HCEC 1CT (cell line): ENCODE measurements around the gene VPS50.

Experiments used
- DNase-seq: peaks from one replicate; pipeline ENCODE4 v3.0.0-alpha.2; 2017

Gene VPS50, protein sequence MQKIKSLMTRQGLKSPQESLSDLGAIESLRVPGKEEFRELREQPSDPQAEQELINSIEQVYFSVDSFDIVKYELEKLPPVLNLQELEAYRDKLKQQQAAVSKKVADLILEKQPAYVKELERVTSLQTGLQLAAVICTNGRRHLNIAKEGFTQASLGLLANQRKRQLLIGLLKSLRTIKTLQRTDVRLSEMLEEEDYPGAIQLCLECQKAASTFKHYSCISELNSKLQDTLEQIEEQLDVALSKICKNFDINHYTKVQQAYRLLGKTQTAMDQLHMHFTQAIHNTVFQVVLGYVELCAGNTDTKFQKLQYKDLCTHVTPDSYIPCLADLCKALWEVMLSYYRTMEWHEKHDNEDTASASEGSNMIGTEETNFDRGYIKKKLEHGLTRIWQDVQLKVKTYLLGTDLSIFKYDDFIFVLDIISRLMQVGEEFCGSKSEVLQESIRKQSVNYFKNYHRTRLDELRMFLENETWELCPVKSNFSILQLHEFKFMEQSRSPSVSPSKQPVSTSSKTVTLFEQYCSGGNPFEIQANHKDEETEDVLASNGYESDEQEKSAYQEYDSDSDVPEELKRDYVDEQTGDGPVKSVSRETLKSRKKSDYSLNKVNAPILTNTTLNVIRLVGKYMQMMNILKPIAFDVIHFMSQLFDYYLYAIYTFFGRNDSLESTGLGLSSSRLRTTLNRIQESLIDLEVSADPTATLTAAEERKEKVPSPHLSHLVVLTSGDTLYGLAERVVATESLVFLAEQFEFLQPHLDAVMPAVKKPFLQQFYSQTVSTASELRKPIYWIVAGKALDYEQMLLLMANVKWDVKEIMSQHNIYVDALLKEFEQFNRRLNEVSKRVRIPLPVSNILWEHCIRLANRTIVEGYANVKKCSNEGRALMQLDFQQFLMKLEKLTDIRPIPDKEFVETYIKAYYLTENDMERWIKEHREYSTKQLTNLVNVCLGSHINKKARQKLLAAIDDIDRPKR

DNA sequence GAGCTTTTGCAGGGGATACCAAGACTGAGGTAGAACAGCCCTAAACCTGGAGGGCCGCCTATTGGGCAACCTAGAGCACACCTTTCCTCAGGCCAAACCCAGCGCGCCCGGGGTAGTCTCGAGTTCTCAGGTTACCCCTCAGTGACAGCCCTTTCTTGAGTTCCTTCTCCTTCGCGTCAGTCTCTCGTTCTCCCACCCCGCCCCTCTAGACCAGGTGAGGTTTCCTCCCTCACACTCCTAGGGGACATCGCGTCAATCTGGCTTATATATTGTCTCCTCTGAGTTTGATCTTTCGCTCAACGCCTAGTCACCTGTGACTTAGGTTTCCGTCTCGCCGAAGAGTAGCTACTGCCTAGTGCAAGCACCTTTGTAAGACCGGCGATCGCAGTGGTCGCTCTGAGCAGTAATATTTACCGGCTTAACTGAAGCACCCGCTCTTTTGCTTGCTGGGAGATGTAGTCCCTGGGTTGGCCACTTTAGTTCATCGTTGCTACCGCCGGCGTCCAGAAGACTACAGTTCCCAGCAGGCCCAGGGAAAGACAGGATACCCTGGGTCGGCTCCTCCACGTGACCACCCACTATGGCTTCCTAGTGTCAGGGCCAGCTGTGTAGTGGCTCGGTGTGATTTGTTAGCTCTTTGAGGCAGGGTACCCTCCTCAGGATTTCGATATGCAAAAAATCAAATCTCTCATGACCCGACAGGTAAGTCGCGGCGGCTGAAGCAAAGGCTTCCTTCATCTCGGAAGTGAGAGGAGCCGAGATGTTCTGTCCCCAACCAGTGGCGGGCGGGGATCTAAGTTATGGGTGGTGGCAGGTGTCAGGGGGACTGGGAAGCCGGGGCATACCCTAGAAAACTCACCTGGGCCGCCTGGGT is at the start of gene VPS50:
Gene VPS50, plus strand, starts transcription at position 568 of the 874 bp plus-strand sequence. Its CDS starts 102 bp downstream, at position 670.
- peak; percentile 97 for DNase-seq

DNA sequence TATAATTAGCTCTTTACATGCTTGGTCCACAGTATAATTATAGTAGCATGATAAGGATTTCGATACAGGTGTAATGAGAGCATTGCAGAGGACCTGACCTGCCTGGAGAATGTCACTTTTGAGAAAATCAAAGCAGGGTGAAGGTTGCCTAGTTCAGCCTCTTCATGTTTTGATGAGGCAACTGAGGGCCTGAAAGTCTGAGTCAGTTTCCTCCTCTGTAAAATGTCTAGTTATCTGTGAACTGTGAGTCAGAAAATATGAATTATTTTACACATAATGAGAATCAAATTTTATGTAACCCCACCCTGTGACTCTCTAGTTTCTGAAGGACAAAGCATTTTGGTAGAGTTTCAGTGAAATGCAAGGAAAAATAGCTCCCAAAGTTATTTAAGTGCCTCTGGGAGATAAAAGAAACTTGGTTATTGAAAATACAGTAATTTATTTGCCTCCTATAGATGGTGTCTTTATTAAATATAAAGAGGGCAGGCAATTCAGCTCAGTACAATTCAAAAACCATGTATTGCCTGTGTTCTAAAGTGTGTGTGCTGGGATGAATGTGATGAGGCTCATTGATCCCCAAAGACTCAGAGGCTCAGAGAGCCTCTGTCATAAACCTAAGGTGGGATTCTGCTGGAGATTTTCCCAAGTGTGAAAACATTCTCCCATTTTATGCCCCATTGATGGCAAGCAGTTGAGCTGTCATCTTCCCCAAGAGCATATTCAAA is 46.7 kb upstream of the VPS50 start:
- DNase-seq: peak; percentile 58

DNA sequence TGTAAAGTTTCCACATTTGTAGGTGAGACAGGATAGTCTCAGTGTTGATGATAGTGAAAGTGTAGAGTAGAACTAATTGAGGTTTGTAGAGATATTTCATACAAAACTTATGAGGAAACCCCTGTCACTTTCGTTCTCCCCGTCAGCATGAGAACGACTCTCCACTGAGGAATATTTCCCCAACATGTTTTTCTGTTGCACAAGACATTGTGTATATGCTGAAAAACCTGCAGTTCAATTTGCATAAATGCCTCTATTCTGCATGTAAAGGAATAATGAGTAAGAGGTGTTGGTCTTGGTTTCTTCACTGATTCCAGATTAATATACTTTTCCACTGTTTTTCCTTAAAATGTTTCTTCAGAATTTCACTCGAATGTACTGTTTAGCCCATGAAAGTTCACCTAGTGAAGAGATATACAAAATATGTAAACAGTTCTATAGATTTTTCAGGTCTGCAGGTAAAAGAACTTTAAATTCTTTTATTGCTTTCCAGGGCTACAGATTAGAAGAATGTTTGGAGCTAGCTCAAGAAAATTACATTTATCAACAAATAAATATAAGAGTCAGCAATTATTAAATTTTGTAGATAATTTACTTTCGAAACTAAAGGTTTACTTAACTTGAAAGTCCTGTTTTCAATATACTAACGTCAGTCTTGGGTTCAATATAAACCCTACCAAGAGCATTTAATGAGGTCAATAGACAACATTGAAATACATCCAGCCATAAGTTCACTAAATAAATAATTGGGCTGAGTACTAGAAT is 43.1 kb upstream of the VPS50 start:
- DNase-seq: no peak

DNA sequence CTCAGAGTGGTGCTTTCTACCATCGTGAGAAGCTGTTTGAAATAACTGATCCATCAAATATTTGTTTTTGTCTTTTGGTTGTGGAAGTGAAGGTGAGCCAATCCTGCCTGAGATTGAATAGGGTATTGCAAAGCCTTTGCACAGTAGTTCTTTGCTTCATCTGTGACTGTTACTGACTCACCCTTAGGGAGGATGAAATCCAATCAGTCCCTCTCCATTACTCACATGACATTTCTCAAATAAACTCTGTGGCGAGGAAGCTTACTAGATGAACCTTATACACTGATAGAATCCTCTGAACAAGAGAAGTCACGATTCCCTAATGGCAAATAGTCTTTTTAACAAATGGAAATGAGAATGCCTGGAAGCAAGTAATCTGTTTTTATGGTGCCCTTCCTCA is 37.8 kb upstream of the VPS50 start:
- DNase-seq: peak; percentile 86

DNA sequence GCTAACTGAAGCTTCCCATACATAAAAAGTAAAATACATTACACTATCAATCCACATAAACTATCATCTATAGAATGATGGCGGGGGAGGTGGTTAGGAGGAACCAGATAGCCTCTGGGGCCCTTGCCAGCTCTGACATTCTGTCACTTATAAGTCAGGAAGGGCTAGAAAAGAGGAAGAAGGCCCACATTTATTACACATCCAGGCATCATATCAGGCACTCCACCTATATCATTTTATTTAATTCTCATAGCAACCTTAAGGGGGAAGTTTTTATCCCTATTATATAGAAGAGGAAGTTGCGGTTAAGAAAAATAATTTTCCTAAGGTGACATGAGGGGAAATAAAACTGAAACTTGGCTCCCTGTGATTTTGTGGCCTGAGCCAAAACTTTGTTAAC is 35.8 kb upstream of the VPS50 start:
- no peak for DNase-seq

DNA sequence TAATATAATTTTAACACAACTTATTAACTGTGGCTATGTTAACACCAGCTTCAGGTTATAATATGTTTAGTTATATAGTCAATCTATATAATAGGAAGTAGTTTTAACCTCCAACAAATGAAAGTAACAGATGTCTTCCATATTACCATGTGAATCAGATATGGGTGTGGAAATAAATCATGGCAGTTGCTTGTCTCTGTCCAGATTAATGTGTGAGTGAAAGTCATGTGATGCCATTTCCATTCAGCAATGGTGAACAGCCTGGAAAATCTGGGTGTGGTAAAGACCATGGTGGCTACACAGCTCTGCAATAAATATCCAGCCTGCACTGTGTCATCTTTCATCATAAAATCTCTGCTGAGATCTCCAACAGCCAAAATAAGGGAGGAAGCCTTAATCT is 33.7 kb upstream of the VPS50 start:
- DNase-seq: no peak

DNA sequence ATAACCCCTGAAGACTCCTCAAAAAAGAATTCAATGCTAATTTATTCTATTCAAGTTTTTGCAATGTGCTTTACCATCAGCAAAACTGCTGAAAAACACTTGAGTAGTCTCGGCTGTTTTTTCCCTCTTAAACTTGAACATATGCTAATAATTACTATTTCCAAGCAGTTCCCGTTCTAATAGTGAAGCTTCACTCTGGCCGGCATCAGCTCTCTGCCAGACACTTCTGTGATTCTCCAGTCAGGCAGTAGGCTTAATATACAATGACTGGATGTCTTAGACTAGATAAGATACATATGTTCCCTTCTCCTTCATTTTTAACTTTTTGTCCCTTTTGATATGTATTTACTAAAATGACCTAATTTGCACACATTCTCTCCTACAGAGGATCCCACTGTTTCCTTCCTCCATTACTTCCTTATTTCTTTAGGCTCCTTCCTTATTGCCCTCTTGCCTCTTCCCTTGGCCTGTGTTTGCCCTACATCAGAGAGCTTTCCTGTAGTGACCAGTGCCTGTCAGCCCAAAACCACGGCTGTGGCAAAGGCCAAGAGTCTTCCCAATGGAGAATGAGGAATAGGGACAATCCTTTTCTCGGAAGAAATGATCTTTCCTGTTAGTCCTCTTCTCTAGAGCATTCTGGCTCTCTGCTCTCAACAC is 29.4 kb upstream of the VPS50 start:
- DNase-seq: no peak

DNA sequence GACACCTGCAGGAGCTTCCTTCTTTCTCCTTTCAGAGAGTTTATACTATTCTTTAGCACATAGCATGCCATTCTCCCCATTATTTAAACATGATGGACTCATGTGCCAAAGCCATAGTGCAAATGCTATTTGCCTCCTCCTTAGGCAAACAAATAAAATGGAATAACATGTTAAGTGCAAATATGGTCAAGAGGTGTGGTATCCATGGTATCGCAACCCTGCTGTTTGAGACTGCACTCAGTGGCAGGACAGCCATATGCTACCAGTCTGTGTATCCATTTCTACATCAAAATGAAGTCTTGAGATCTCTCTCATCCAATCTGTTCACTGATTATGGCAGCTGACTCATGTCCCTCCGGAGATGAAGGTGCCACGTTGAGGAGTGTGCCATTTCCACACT is 28.7 kb upstream of the VPS50 start:
- no peak for DNase-seq

DNA sequence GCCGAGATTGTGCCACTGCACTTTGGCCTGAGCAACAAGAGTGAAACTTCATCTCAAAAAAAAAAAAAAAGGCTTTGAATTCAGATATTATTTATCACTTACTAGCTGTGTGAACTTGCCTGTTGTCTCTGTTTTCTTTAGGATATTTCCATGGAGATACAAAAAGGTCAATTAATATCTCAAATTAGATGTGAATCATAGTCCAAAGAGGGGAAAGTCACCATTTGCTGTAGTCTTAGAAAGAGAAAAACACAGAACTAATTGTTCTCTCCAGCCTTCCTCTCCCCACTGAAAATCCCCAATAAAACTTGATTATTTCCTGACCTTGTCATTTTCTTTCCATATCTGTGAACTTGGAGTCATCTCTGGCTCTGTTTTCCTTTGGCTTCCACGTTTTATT is 27.1 kb upstream of the VPS50 start:
- DNase-seq: no peak

DNA sequence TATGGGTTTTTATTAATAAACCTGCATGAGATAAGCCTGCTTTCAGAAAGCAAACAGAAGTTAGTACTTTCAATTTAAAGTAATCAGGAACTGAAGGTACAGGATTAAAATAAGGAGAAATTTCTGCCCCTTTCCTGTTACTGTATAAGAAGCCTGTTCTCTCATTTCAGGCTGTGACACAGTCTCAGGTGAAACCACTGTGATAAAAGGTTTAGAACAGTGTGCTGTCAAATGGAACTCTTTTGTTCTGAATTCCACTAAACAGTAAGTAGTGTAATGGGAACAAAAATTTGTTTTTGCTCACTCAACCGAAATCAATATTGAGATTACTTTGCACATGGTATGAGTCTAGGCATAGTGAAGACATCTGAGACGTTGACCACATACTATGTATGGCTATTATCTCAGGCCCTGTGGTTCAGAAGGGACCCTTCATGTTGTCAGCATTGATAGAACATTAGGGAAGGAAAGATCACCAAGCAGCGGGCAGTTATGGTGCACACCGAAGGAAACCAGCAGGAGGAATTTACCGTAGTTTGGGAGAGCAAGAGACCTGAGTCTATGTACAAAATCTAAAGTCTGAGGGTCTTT is 20.8 kb upstream of the VPS50 start:
- DNase-seq: no peak

DNA sequence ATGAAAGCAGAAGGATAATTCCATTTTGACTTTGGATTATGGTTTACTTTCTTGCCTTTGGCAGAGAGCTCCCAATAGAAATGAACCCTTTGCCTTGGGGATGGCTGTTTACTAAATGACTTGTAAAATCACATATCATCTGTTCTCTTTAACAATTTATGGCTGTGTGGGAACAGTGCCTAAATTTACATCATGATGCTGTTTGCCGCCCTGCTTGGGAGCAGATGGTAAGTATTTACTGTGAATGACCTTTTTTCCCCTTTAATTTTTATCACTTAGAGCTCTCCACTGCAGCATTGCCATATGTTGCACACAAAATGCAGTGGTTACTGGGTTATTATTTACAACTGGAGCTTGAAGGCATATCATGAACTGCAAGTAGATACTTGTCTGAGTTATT is 19.3 kb upstream of the VPS50 start:
- no peak for DNase-seq

DNA sequence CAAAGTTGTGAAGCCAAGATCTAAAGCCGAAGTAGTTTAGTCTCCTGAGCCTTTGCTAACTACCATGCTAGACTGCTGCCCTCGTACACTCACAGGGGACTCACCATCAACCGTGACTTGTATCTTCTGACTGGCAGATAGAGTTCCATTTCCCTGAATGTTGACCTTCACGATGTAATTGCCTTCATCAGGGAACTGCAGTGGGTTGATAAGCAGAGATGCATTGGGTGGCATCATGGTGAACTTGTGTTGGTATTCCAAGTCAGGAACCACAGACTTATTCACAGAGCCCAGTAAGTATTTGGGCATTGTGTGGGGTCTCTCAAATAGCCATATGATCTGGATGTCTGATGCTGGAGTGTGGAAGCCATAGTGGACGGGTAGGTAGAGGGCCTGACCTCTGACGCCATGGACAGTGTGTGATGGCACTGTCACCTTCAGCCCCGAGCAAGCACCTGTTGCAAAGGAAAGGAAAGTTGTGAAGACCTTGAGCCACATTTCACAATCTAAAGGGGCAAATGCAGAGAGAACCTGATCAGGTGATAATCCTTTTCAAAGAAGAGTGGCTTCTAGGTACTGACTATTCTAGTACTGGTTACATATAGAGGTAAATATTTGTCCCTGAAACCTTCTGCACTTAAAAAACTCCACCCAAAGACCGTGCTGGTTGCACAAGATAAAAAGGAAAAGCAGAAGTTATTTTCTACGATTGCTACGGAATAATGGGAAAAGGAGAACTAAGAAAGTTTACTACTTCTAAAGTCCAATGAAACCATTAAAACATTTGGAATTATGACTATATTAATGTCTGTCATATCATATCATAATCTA is 13.0 kb upstream of the VPS50 start:
- no peak for DNase-seq

DNA sequence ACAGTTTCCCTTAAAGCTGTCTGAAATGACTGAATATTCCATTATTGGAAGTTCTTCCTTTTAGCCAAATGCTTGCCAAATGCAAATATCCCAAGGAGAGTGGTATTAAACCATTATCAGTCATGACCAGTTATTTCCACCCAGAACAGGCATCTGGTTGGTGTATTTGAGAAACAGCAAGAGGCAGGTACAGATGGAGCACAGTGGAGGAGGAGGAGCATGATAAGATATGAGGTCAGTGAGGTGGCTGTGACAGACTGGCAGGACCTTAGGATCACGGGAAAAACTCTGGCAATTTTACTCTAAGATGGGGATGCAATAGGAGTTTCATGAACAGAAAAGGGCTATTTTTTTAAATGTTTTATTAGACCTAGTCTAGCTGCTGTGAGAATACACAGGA is 12.3 kb upstream of the VPS50 start:
- DNase-seq: no peak

DNA sequence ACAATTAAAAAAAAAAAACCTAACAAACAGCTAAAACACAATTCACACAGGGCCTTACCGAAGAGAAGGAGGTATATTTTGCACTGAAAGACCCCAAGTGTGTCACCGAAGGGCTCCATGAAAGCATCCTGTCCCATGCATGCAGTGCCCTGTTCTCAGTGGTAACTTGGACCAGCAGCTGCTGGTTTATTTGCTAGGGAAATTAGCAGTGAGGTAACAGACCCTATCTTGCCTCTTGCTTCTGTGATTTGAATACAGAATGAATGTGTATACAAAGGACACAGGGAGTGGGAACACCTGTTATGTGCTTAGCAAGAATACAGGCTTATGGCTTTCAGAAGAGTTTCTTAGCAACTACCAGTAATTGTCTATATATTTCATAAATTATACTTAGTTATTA is 5.9 kb upstream of the VPS50 start, which contains the start of gene HEPACAM2:
Gene HEPACAM2, minus strand, starts transcription at position 160 of the 400 bp plus-strand sequence.
- no peak for DNase-seq

DNA sequence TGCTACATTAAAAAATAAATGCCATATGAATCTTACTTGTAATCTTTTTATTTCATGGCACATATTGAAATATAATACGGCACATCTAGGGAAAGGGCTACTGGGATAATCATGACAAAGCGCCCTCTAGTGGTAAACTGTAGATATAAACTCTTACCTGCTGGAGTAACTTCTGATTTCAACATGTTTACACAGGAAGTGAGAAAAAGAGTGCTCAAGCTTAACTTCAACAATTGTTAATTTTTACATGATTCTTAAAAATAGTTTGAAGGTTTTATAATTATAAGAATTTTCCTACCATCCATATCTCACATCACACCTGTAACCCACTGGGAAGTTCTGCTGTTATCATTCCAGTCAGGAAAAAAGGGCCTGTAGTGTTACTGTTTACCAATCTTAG is 3.9 kb upstream of the VPS50 start:
- peak; percentile 66 for DNase-seq

DNA sequence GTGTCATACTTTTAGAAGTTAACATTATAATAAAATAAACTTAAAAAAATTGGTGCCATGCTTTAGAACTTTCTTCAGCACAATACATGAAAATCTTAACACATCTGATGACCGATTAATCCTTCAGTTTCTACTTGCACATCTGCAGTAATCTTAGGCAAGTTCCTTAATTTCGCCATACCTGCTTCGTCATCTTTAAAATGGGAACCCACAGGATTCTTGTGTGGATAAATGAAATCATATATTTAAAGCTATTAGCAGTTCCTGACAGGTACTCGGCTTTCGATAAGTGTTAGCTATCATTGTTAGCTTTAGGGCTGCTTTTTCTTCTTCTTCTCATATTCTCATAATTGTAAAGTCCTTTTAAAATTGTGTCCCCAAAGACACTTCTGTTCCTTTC is 907 bp upstream of the VPS50 start:
- no peak for DNase-seq

DNA sequence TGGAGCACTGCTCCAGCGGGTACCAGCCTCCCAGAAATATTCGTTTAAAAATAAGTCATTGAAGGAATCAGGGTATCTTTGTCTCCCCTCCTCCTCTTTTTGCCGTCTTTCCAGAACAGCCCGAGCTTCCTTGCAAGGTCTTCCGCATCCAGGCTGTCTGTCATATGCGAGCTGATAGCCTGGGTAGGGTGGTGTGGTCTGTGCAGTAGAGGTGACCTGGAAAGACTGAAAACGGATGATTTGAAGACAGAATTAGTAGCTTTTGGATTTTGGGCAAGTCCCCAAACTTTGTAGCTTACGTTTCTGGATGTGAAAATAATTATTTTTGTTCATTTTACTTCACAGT is 480 bp downstream of the VPS50 start:
- DNase-seq: no peak

DNA sequence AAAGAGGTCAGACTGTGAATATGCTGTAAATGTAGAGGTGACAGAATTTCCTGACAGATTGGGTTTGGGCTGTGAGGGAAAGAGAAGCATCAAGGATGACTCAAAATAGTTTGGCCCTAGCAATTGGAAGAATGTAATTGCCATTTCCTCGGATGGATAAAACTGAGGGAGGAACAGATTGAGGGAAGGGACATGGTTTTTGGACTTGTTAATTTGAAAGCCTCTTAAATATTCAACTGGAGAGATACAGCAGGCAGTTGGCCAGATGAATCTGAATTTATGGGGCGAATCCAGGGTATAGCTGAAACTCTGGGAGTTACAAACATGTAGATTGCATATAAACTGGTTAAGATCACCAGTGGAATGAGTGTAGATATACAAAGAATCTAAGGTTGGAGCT is 3.4 kb downstream of the VPS50 start:
- no peak for DNase-seq

DNA sequence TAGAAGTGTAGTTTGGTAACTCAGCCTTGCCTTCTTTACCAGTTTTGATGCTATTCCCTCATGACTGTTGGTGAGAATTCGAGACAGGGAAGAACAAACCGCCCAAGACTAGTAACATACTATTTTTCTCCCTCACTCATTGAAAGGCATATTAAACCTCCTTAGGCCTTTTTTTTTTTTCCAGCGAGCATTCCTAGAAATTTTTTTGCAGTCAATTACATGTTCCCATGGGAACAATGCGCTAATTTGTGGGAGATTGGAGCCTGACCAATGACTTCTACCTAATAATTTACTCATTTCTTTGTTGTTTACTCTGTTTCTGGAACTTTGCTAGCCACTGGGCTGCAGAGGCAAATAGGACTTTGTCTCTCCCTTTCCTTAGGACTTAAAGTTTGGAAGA is 6.0 kb downstream of the VPS50 start:
- no peak for DNase-seq

DNA sequence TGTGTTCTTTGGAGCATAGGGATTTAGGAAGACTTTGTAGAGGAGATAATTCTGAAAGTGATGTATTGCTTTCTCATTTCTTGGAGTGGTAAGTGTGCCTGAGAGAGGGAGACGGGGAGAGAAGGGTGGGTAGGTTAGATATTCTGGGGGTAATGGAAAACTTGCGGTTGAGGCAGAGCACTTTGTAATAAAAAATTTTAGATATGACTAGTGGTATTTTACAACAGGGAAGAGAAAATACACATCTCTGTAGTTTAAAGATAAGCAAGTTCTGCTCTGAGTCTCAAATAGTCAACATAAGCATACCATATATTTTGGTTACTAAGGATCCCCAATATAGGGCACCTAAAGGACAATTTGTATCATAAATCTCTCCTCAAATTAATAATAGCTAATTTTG is 6.6 kb downstream of the VPS50 start:
- no peak for DNase-seq
